Measurements from ENCODE around the gene CCDC186. TPM values are rescaled to one million over a fixed set of nuclear protein-coding genes. Genes with fewer than 3 reads are reported as not detected.
A peak's percentile ranks its signal among the peaks of the same experiment; 100 is the strongest.

CCDC186 gene
- total RNA-seq, 1 donor from 2014 or later, result 7.1 TPM

GRCh38 chr10:114175667-114176066 is 1.7 kb upstream of the CCDC186 start:
- no peak for TF ChIP-seq CTCF (conservative IDR thresholded peaks at IDR 0.05)
- no peaks in the 10 kb centered on the region for H3K36me3 Mint-ChIP-seq (ENCODE audit: low read depth)
- DNase-seq (ENCODE audit: low read depth, low spot score), result no peak
- peak overlapping the region; percentile 47 for H3K4me3 Mint-ChIP-seq
- H3K4me1 Mint-ChIP-seq, result peaks cover 23% of the 10 kb centered on the region
- H3K9me3 Mint-ChIP-seq, result no peaks in the 10 kb centered on the region
- peaks cover 19% of the 10 kb centered on the region for H3K27me3 Mint-ChIP-seq (ENCODE audit: low read depth)
- H3K27ac Mint-ChIP-seq (ENCODE audit: unreplicated experiment), result no peak overlapping the region

- H3K27me3 Mint-ChIP-seq (ENCODE audit: low read depth), result peaks cover 19% of the 10 kb centered on the region
- peak overlapping the region; percentile 96 for H3K4me3 Mint-ChIP-seq
- TF ChIP-seq CTCF (conservative IDR thresholded peaks at IDR 0.05), result no peak
- H3K27ac Mint-ChIP-seq (ENCODE audit: unreplicated experiment), result no peak overlapping the region
- no peaks in the 10 kb centered on the region for H3K36me3 Mint-ChIP-seq (ENCODE audit: low read depth)
- H3K4me1 Mint-ChIP-seq, result peaks cover 23% of the 10 kb centered on the region
- no peaks in the 10 kb centered on the region for H3K9me3 Mint-ChIP-seq
- DNase-seq (ENCODE audit: low read depth, low spot score), result no peak
Measured at GRCh38 chr10:114174695-114175188, 739 bp upstream of the CCDC186 start.

GRCh38 chr10:114173603-114173920 is 441 bp downstream of the CCDC186 start:
- peak overlapping the region; percentile 97 for H3K27ac Mint-ChIP-seq (ENCODE audit: unreplicated experiment)
- H3K9me3 Mint-ChIP-seq, result peaks cover 4% of the 10 kb centered on the region
- DNase-seq (ENCODE audit: low read depth, low spot score), result no peak
- peaks cover 19% of the 10 kb centered on the region for H3K27me3 Mint-ChIP-seq (ENCODE audit: low read depth)
- H3K4me3 Mint-ChIP-seq, result peak overlapping the region; percentile 96
- no peak for TF ChIP-seq CTCF (conservative IDR thresholded peaks at IDR 0.05)
- H3K36me3 Mint-ChIP-seq (ENCODE audit: low read depth), result peaks cover 4% of the 10 kb centered on the region
- H3K4me1 Mint-ChIP-seq, result peaks cover 23% of the 10 kb centered on the region

- Mint-ChIP-seq H3K4me1 (peaks cover 23% of the 10 kb centered on the region), H3K36me3 (ENCODE audit: low read depth) (peaks cover 8% of the 10 kb centered on the region), H3K27me3 (ENCODE audit: low read depth) (peaks cover 19% of the 10 kb centered on the region), H3K4me3 (peak overlapping the region; percentile 96), H3K9me3 (peaks cover 7% of the 10 kb centered on the region), H3K27ac (ENCODE audit: unreplicated experiment) (peak overlapping the region; percentile 64)
- TF ChIP-seq CTCF (conservative IDR thresholded peaks at IDR 0.05), result no peak
- no peak for DNase-seq (ENCODE audit: low read depth, low spot score)
Measured at GRCh38 chr10:114172776-114173602, 1.0 kb downstream of the CCDC186 start.

GRCh38 chr10:114172216-114172615 is 1.8 kb downstream of the CCDC186 start:
- Mint-ChIP-seq H3K27me3 (ENCODE audit: low read depth) (peaks cover 18% of the 10 kb centered on the region), H3K4me1 (peaks cover 23% of the 10 kb centered on the region), H3K4me3 (peak overlapping the region; percentile 96), H3K36me3 (ENCODE audit: low read depth) (peaks cover 11% of the 10 kb centered on the region), H3K9me3 (peaks cover 7% of the 10 kb centered on the region), H3K27ac (ENCODE audit: unreplicated experiment) (no peak overlapping the region)
- no peak for TF ChIP-seq CTCF (conservative IDR thresholded peaks at IDR 0.05)
- DNase-seq (ENCODE audit: low read depth, low spot score), result no peak

Measured in neural crest cell (in vitro differentiated cells).